Measurements from ENCODE around the gene ATXN7L2.
A peak's percentile ranks its signal among the peaks of the same experiment; 100 is the strongest.

Gene ATXN7L2

DNA sequence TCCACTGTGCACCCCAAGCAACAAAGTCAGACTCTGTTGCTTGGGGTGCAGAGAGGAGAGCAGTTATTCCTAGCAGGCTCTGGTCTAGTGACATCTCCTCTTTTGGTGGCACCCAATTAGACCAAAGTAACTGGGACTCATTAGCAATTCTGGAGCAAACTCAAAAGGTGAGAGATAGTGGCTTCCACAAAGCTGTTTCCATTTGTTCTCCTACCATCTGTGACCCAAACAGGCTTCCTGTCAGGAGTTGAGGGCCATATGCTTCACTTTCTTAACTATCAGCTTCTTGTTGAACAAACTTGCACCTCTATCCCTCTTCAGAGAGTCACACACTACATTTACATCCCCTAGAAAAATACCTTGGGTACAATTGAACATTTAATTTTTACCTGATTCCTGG, 1.5 kb upstream of the ATXN7L2 start:
- TF ChIP-seq, protein P1, sequence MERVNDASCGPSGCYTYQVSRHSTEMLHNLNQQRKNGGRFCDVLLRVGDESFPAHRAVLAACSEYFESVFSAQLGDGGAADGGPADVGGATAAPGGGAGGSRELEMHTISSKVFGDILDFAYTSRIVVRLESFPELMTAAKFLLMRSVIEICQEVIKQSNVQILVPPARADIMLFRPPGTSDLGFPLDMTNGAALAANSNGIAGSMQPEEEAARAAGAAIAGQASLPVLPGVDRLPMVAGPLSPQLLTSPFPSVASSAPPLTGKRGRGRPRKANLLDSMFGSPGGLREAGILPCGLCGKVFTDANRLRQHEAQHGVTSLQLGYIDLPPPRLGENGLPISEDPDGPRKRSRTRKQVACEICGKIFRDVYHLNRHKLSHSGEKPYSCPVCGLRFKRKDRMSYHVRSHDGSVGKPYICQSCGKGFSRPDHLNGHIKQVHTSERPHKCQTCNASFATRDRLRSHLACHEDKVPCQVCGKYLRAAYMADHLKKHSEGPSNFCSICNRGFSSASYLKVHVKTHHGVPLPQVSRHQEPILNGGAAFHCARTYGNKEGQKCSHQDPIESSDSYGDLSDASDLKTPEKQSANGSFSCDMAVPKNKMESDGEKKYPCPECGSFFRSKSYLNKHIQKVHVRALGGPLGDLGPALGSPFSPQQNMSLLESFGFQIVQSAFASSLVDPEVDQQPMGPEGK (CRISPR knock-in tag; IDR thresholded peaks at IDR 0.05; ENCODE audit: borderline replicate concordance) = no peak
- TF ChIP-seq, protein P2, sequence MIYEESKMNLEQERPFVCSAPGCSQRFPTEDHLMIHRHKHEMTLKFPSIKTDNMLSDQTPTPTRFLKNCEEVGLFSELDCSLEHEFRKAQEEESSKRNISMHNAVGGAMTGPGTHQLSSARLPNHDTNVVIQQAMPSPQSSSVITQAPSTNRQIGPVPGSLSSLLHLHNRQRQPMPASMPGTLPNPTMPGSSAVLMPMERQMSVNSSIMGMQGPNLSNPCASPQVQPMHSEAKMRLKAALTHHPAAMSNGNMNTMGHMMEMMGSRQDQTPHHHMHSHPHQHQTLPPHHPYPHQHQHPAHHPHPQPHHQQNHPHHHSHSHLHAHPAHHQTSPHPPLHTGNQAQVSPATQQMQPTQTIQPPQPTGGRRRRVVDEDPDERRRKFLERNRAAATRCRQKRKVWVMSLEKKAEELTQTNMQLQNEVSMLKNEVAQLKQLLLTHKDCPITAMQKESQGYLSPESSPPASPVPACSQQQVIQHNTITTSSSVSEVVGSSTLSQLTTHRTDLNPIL (CRISPR knock-in tag; IDR thresholded peaks at IDR 0.05; ENCODE audit: low read depth) = no peak
- TF ChIP-seq ARNTL (CRISPR knock-in tag; IDR thresholded peaks at IDR 0.05; ENCODE audit: borderline replicate concordance, low read depth) = no peak
- no peak for TF ChIP-seq OSR1 (CRISPR knock-in tag; IDR thresholded peaks at IDR 0.05)
- no peak for TF ChIP-seq CSDC2 (CRISPR knock-in tag; IDR thresholded peaks at IDR 0.05)
- no peak for TF ChIP-seq SNAI2 (CRISPR knock-in tag; IDR thresholded peaks at IDR 0.05)
- TF ChIP-seq TCF4 (CRISPR knock-in tag; IDR thresholded peaks at IDR 0.05; ENCODE audit: borderline replicate concordance) = no peak
- no peak for TF ChIP-seq ZFP30 (CRISPR knock-in tag; IDR thresholded peaks at IDR 0.05)
- no peak for TF ChIP-seq ZNF565 (CRISPR knock-in tag; conservative IDR thresholded peaks at IDR 0.05; ENCODE audit: low read depth)
- no peak for TF ChIP-seq GLIS3 (CRISPR knock-in tag; IDR thresholded peaks at IDR 0.05)
- no peak for TF ChIP-seq ZFP3 (CRISPR knock-in tag; IDR thresholded peaks at IDR 0.05)
- TF ChIP-seq, protein P3, sequence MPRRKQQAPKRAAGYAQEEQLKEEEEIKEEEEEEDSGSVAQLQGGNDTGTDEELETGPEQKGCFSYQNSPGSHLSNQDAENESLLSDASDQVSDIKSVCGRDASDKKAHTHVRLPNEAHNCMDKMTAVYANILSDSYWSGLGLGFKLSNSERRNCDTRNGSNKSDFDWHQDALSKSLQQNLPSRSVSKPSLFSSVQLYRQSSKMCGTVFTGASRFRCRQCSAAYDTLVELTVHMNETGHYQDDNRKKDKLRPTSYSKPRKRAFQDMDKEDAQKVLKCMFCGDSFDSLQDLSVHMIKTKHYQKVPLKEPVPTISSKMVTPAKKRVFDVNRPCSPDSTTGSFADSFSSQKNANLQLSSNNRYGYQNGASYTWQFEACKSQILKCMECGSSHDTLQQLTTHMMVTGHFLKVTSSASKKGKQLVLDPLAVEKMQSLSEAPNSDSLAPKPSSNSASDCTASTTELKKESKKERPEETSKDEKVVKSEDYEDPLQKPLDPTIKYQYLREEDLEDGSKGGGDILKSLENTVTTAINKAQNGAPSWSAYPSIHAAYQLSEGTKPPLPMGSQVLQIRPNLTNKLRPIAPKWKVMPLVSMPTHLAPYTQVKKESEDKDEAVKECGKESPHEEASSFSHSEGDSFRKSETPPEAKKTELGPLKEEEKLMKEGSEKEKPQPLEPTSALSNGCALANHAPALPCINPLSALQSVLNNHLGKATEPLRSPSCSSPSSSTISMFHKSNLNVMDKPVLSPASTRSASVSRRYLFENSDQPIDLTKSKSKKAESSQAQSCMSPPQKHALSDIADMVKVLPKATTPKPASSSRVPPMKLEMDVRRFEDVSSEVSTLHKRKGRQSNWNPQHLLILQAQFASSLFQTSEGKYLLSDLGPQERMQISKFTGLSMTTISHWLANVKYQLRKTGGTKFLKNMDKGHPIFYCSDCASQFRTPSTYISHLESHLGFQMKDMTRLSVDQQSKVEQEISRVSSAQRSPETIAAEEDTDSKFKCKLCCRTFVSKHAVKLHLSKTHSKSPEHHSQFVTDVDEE (CRISPR knock-in tag; IDR thresholded peaks at IDR 0.05) = no peak
- TF ChIP-seq, protein P4, sequence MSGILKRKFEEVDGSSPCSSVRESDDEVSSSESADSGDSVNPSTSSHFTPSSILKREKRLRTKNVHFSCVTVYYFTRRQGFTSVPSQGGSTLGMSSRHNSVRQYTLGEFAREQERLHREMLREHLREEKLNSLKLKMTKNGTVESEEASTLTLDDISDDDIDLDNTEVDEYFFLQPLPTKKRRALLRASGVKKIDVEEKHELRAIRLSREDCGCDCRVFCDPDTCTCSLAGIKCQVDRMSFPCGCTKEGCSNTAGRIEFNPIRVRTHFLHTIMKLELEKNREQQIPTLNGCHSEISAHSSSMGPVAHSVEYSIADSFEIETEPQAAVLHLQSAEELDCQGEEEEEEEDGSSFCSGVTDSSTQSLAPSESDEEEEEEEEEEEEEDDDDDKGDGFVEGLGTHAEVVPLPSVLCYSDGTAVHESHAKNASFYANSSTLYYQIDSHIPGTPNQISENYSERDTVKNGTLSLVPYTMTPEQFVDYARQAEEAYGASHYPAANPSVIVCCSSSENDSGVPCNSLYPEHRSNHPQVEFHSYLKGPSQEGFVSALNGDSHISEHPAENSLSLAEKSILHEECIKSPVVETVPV (CRISPR knock-in tag; IDR thresholded peaks at IDR 0.05) = no peak
- TF ChIP-seq ZNF70 (CRISPR knock-in tag; IDR thresholded peaks at IDR 0.05) = no peak
- TF ChIP-seq, protein P5, sequence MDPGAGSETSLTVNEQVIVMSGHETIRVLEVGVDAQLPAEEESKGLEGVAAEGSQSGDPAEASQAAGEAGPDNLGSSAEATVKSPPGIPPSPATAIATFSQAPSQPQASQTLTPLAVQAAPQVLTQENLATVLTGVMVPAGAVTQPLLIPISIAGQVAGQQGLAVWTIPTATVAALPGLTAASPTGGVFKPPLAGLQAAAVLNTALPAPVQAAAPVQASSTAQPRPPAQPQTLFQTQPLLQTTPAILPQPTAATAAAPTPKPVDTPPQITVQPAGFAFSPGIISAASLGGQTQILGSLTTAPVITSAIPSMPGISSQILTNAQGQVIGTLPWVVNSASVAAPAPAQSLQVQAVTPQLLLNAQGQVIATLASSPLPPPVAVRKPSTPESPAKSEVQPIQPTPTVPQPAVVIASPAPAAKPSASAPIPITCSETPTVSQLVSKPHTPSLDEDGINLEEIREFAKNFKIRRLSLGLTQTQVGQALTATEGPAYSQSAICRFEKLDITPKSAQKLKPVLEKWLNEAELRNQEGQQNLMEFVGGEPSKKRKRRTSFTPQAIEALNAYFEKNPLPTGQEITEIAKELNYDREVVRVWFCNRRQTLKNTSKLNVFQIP (CRISPR knock-in tag; IDR thresholded peaks at IDR 0.05; ENCODE audit: borderline replicate concordance, low read depth) = no peak
- no peak for TF ChIP-seq ISL1 (CRISPR knock-in tag; IDR thresholded peaks at IDR 0.05)
- no peak for TF ChIP-seq ZC3H10 (CRISPR knock-in tag; IDR thresholded peaks at IDR 0.05)
- TF ChIP-seq BACH2 (CRISPR knock-in tag; IDR thresholded peaks at IDR 0.05; ENCODE audit: borderline replicate concordance) = no peak
- no peak for TF ChIP-seq RARB (CRISPR knock-in tag; IDR thresholded peaks at IDR 0.05)
- no peak for ATAC-seq

DNA sequence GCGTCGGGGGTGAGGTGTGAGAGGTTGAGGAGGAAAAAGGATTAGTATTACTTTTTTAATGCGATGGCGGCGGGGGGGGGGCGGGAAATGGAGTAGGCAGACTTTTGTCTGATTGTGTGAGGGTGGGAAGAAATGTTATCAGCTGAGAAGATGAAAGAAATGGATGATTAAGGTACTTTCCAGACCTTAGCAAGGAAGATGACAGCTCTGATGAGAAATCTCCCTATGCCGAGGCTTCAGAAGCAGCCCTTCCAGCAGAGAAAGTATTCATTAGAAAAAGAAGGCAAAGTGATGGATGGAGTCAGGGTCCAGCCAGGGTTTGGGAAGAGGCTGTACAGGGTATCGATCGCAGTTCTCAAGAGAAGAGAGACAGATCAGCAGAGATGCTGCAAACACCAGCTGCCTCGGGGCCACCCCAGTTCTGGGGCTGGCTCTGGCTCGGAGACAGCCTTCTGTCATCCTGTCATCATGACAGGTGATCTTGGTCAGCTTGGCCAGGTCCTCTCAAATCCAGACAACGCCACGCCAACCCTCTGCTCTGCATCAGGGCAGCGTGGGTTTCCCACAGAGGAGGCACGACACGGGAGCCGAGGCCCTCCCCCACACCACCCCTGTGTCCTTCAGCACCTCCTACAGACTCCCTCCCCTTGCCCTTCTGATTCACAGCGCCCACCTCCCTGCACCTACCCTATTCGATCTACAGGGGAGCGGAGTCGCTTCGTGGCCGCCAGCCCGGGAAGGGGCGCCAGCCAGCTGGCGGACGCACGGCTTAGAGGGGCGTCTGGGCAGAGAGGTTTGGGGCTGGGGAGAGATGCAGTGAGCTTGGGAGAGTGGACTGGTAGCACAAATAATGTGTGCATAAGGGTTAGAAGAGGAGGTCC, 674 bp upstream of the ATXN7L2 start:
- TF ChIP-seq, protein P4 (CRISPR knock-in tag; IDR thresholded peaks at IDR 0.05) = no peak
- no peak for TF ChIP-seq CSDC2 (CRISPR knock-in tag; IDR thresholded peaks at IDR 0.05)
- TF ChIP-seq, protein P5 (CRISPR knock-in tag; IDR thresholded peaks at IDR 0.05; ENCODE audit: borderline replicate concordance, low read depth) = no peak
- TF ChIP-seq ISL1 (CRISPR knock-in tag; IDR thresholded peaks at IDR 0.05) = no peak
- no peak for TF ChIP-seq BACH2 (CRISPR knock-in tag; IDR thresholded peaks at IDR 0.05; ENCODE audit: borderline replicate concordance)
- TF ChIP-seq ARNTL (CRISPR knock-in tag; IDR thresholded peaks at IDR 0.05; ENCODE audit: borderline replicate concordance, low read depth) = no peak
- no peak for TF ChIP-seq ZNF8 (CRISPR knock-in tag; IDR thresholded peaks at IDR 0.05)
- no peak for TF ChIP-seq RARB (CRISPR knock-in tag; IDR thresholded peaks at IDR 0.05)
- TF ChIP-seq, protein P3 (CRISPR knock-in tag; IDR thresholded peaks at IDR 0.05) = no peak
- no peak for TF ChIP-seq SNAI2 (CRISPR knock-in tag; IDR thresholded peaks at IDR 0.05)
- peak; percentile 59 for ATAC-seq

Data from SK-N-SH treated with all-trans-retinoic acid at 6 μM for 48 hours (cell line).